H1 (cell line): ENCODE data around the gene ZNF597. TPM values are rescaled to one million over a fixed set of nuclear protein-coding genes. Genes with fewer than 3 reads are reported as not detected.

Source experiments
- CTCF ChIA-PET: fragments of 300-600 bp; sonication (Branson Sonifier 250); formaldehyde crosslinking; loops from one replicate; lab custom pipeline; 2021; ENCODE audit not compliant: partially characterized antibody; lab: Charles Lee
- POLR2A ChIA-PET: fragments of 300-600 bp; sonication (Branson Sonifier 250); formaldehyde crosslinking; loops from one replicate; lab custom pipeline; 2021; ENCODE audit warnings: inconsistent platforms; ENCODE audit not compliant: partially characterized antibody; lab: Charles Lee
- DNase-seq, 2 experiments: peaks; one replicate each; pipeline versions ENCODE4 v3.0.0 to v3.0.0-alpha.2; 2010 to 2022; ENCODE audit warnings: low spot score in 2 of 2, low read depth in 1 of 2, mixed read lengths in 1 of 2
- FAIRE-seq: peaks from 2 replicates; lab custom pipeline; 2011; peaks lifted over from hg19 to GRCh38; lab: Jason Lieb, UNC
- H2AFZ ChIP-seq: 2 replicates; pipeline ENCODE4 v1.8.1; 2012; ENCODE audit warnings: low read length, inconsistent platforms
- H2AK5ac ChIP-seq: 2 replicates; pipeline ENCODE4 v1.6.1; 2013; ENCODE audit warnings: low read depth, low read length
- H2BK120ac ChIP-seq: replicated peaks from 2 replicates; pipeline ENCODE3; 2013; ENCODE audit warnings: low read depth, low read length, inconsistent platforms
- H2BK12ac ChIP-seq: 2 replicates; pipeline ENCODE4 v1.6.1; 2013; ENCODE audit warnings: low read depth, low read length
- H2BK15ac ChIP-seq: 2 replicates; pipeline ENCODE4 v1.6.1; 2013; ENCODE audit warnings: low read length
- H2BK20ac ChIP-seq: 2 replicates; pipeline ENCODE4 v1.6.1; 2013; ENCODE audit warnings: low read length
- H2BK5ac ChIP-seq: 2 replicates; pipeline ENCODE4 v1.6.1; 2013; ENCODE audit warnings: low read depth, low read length
- H3K14ac ChIP-seq: 2 replicates; pipeline ENCODE4 v1.6.1; 2013; ENCODE audit warnings: inconsistent platforms; ENCODE audit not compliant: insufficient read length
- H3K18ac ChIP-seq: 2 replicates; pipeline ENCODE4 v1.6.1; 2013; ENCODE audit warnings: low read length; ENCODE audit errors: extremely low read depth
- H3K23ac ChIP-seq: 2 replicates; pipeline ENCODE4 v1.6.1; 2013; ENCODE audit warnings: inconsistent platforms; ENCODE audit not compliant: insufficient read length
- H3K23me2 ChIP-seq: 2 replicates; pipeline ENCODE4 v1.6.1; 2013; ENCODE audit warnings: low read depth, low read length
- H3K27ac ChIP-seq: 2 replicates; pipeline ENCODE4 v1.6.1; 2011; ENCODE audit warnings: low read depth, low read length, inconsistent platforms
- H3K27me3 ChIP-seq, 4 experiments: replicated peaks in 1 of 4; 1 replicate in 1 of 4; 2 replicates in 3 of 4; pipeline versions ENCODE4 v1.6.1 to v1.8.1; 2011 to 2013; ENCODE audit warnings: low read length in 3 of 4, mild to moderate bottlenecking in 3 of 4, inconsistent platforms in 2 of 4, mixed read lengths in 2 of 4, moderate library complexity in 1 of 4; ENCODE audit not compliant: control insufficient read depth in 3 of 4, insufficient read depth in 3 of 4; ENCODE audit errors: extremely low read depth in 1 of 4
- H3K36me3 ChIP-seq, 4 experiments: 2 replicates each; pipeline versions ENCODE4 v1.6.1 to v1.8.1; 2011 to 2013; ENCODE audit warnings: mild to moderate bottlenecking in 4 of 4, low read length in 3 of 4, moderate library complexity in 2 of 4, control low read depth in 1 of 4, inconsistent platforms in 1 of 4; ENCODE audit not compliant: insufficient read depth in 4 of 4, control insufficient read depth in 2 of 4
- H3K4ac ChIP-seq: replicated peaks from 2 replicates; pipeline ENCODE3; 2013; ENCODE audit warnings: low read length, low read depth, mixed read lengths, inconsistent platforms; ENCODE audit not compliant: insufficient read length
- H3K4me1 ChIP-seq, 4 experiments: replicated peaks in 1 of 4; 1 replicate in 1 of 4; 2 replicates in 3 of 4; pipeline versions ENCODE4 v1.6.1 to v1.8.1; 2011 to 2013; ENCODE audit warnings: low read length in 3 of 4, inconsistent platforms in 2 of 4, mixed read lengths in 1 of 4; ENCODE audit not compliant: insufficient read depth in 4 of 4, control insufficient read depth in 3 of 4
- H3K4me2 ChIP-seq, 2 experiments: 2 replicates each; pipeline versions ENCODE4 v1.6.1 to v1.8.1; 2011 to 2013; ENCODE audit warnings: low read depth in 2 of 2, low read length in 2 of 2, control low read depth in 1 of 2, inconsistent platforms in 1 of 2, mild to moderate bottlenecking in 1 of 2; ENCODE audit not compliant: insufficient read depth in 1 of 2
- H3K4me3 ChIP-seq, 4 experiments: fragments of 200-600, 300-600 bp in 1 of 4; sonication (generic), shearing (Covaris generic), sonication (Bioruptor Twin) in 1 of 4; 2 replicates each; pipeline versions ENCODE4 v1.5.1 to v1.8.1; 2011 to 2016; ENCODE audit warnings: low read length in 4 of 4, low read depth in 3 of 4, control low read depth in 2 of 4, inconsistent platforms in 2 of 4, mild to moderate bottlenecking in 2 of 4, mixed read lengths in 1 of 4, moderate library complexity in 1 of 4; ENCODE audit not compliant: insufficient read depth in 2 of 4; ENCODE audit errors: extremely low read depth in 1 of 4
- H3K56ac ChIP-seq: replicated peaks from 2 replicates; pipeline ENCODE3; 2013; ENCODE audit warnings: low read depth, mild to moderate bottlenecking, mixed read lengths, low read length, inconsistent platforms; ENCODE audit not compliant: insufficient read length
- H3K79me1 ChIP-seq: 2 replicates; pipeline ENCODE4 v1.6.1; 2013; ENCODE audit warnings: low read depth, low read length, control low read depth
- H3K79me2 ChIP-seq, 2 experiments: 2 replicates each; pipeline versions ENCODE4 v1.6.1 to v1.8.1; 2012 to 2013; ENCODE audit warnings: low read length in 2 of 2, mild to moderate bottlenecking in 2 of 2, inconsistent platforms in 1 of 2; ENCODE audit not compliant: insufficient read depth in 2 of 2, control insufficient read depth in 1 of 2
- H3K9ac ChIP-seq, 4 experiments: replicated peaks in 1 of 4; 1 replicate in 1 of 4; 2 replicates in 3 of 4; pipeline versions ENCODE4 v1.6.1 to v1.8.1; 2011 to 2013; ENCODE audit warnings: low read depth in 3 of 4, low read length in 3 of 4, control low read depth in 2 of 4, mild to moderate bottlenecking in 2 of 4, moderate library complexity in 2 of 4, inconsistent platforms in 1 of 4; ENCODE audit errors: extremely low read depth in 1 of 4
- H3K9me3 ChIP-seq, 2 experiments: 2 replicates each; pipeline versions ENCODE4 v1.6.1 to v1.8.1; 2012 to 2013; ENCODE audit warnings: mild to moderate bottlenecking in 2 of 2, moderate library complexity in 2 of 2, control low read depth in 1 of 2, inconsistent platforms in 1 of 2, low read depth in 1 of 2, low read length in 1 of 2, mixed read lengths in 1 of 2; ENCODE audit not compliant: insufficient read depth in 2 of 2
- H4K20me1 ChIP-seq, 2 experiments: replicated peaks in 1 of 2; 2 replicates each; pipeline versions ENCODE3 to v1.8.1; 2011 to 2013; ENCODE audit warnings: inconsistent platforms in 2 of 2, low read length in 2 of 2, mild to moderate bottlenecking in 1 of 2; ENCODE audit not compliant: insufficient read depth in 2 of 2, control insufficient read depth in 1 of 2
- H4K5ac ChIP-seq: 2 replicates; pipeline ENCODE4 v1.6.1; 2013; ENCODE audit warnings: low read length, low read depth, mixed read lengths, inconsistent platforms; ENCODE audit not compliant: insufficient read length
- H4K8ac ChIP-seq: 2 replicates; pipeline ENCODE4 v1.8.0; 2013; ENCODE audit warnings: mild to moderate bottlenecking, moderate library complexity, low read length, inconsistent platforms; ENCODE audit not compliant: insufficient read depth; ENCODE audit errors: extremely low read depth
- H4K91ac ChIP-seq: replicated peaks from 2 replicates; pipeline ENCODE3; 2013; ENCODE audit warnings: low read length, mixed read lengths, inconsistent platforms; ENCODE audit not compliant: insufficient read length
- BCL11A ChIP-seq, 2 experiments: IDR thresholded peaks; one replicate each; pipeline ENCODE4 v1.6.1; 2011; ENCODE audit warnings: low read depth in 2 of 2, low read length in 2 of 2, mild to moderate bottlenecking in 2 of 2
- BRCA1 ChIP-seq: IDR thresholded peaks from 2 replicates; pipeline ENCODE4 v1.6.1; 2012; ENCODE audit warnings: low read depth, low read length, improper control_type of control experiment
- CBX8 ChIP-seq: fragments of 300-800, 300-1000 bp; sonication (generic); IDR thresholded peaks from 2 replicates; pipeline ENCODE4 v1.7.1; 2016; ENCODE audit warnings: low read depth, low read length, borderline replicate concordance
- EGR1 ChIP-seq: IDR thresholded peaks from 2 replicates; pipeline ENCODE4 v1.6.1; 2011; ENCODE audit warnings: low read depth, low read length, borderline replicate concordance
- EZH2 ChIP-seq: fragments of 200-600 bp; sonication (generic); IDR thresholded peaks from 2 replicates; pipeline ENCODE4 v1.7.1; 2012; ENCODE audit warnings: low read depth, mild to moderate bottlenecking, moderate library complexity, low read length, inconsistent platforms; ENCODE audit not compliant: severe bottlenecking
- GABPA ChIP-seq: IDR thresholded peaks from 2 replicates; pipeline ENCODE4 v1.6.1; 2011; ENCODE audit warnings: mild to moderate bottlenecking, low read length, moderate library complexity, borderline replicate concordance; ENCODE audit not compliant: insufficient read depth
- KDM1A ChIP-seq: fragments of 200-600, 300-600 bp; sonication (generic); IDR thresholded peaks from 2 replicates; pipeline ENCODE4 v1.7.1; 2016; ENCODE audit warnings: mild to moderate bottlenecking, low read length, borderline replicate concordance
- SP1 ChIP-seq: IDR thresholded peaks from 2 replicates; pipeline ENCODE4 v1.6.1; 2011; ENCODE audit warnings: low read depth, low read length
- SP4 ChIP-seq: IDR thresholded peaks from 2 replicates; pipeline ENCODE4 v1.6.1; 2012; ENCODE audit warnings: low read length, inconsistent platforms
- TAF7 ChIP-seq: optimal IDR thresholded peaks from 2 replicates; pipeline ENCODE3; 2011; ENCODE audit warnings: low read depth, mild to moderate bottlenecking, inconsistent platforms, low read length, moderate library complexity, borderline replicate concordance
- WGBS, 2 experiments: shearing (Covaris generic) in 1 of 2; methylation state at CpG; one replicate each; pipeline versions ENCODE4 v1.1.6 to v1.1.7; 2013 to 2015; ENCODE audit warnings: low lambda C conversion rate in 2 of 2, mixed read lengths in 2 of 2, inconsistent platforms in 1 of 2, low coverage in 1 of 2, missing lambda C conversion rate in 1 of 2; ENCODE audit not compliant: insufficient replicate concordance in 2 of 2, insufficient coverage in 1 of 2, insufficient read length in 1 of 2; ENCODE audit errors: extremely low coverage in 1 of 2, missing lambda C conversion rate in 1 of 2; 5-methylcytosine and 5-hydroxymethylcytosine counted together
- polyA plus RNA-seq, 7 experiments: library from polyadenylated mRNA; depleted of rRNA in 3 of 7; stranded (reverse) in 5 of 7; unstranded in 2 of 7; fragments of >200 nt in 5 of 7; fragments of 200-250 nt in 2 of 7; gene quantifications; 1 replicate in 5 of 7; 2 replicates in 1 of 7; 4 replicates in 1 of 7; pipeline versions ENCODE4 v1.2.1 to v1.2.3, GENCODE V29; 2011 to 2013; ENCODE audit warnings: missing spikeins in 2 of 7, mixed read lengths in 2 of 7
- total RNA-seq: library from RNA; stranded (reverse); fragmentation: NEBNext Ultra II Directional; extraction: Animal tissue kit (Norgen Biotek cat#: 25700); gene quantifications from 2 replicates; pipeline ENCODE4 v1.2.1, GENCODE V29; 2021

Gene ZNF597
- total and polyA plus RNA-seq, 2 of the 8 experiments (the other 6 are each of a cell fraction or from before 2014, with no cell fraction given): 0.68 to 2.6 TPM

DNA sequence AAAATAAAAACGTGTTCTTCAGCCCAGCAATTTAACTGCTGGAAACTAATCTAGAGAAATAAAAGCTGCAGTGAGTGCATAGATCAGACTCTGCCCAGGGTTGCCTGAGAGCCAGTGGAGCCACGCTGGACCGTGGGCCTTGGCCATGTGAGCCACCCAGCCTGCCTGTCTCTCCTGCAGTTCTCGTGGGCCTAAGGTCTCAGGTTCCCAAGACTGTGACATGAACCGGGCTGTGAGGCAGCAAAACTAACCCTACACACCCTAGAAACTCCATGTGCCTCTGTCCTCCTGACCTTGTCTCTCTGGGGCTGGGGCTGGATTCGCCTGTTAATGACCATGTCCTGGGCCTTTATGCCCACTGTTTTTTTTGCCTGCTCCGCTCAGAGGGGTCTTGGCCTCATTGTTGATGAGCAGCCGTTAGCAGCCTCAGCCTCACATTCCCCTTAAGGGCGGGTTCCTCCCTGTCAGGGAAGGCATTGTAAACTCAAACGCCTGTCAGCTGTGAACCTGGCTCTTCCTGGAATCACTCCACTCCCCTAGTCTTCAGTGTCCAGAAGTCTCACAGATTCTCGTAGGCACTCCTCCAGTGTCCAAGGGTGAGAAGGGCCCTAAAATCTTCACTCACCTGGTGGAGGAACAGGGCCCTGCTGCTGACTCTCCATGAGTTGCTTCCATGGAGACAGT, 35.1 kb upstream of the ZNF597 start:
- H3K56ac ChIP-seq: no peak overlapping the region

More for the DNA sequence above, 35.1 kb upstream of the ZNF597 start:
- CTCF ChIA-PET: interaction anchor here (1.0 to 2.0 kb wide), 2 partner anchors 8 to 12 kb away, joined by 3 to 4 read pairs; no protein-coding TSS in a partner anchor
- Histone ChIP-seq H2BK15ac (no peak overlapping the region), H3K36me3 (peaks cover 2 to 14% (median 10%) of the 10 kb centered on the region in 4 experiments; a peak in 4 of 8 replicates), H3K4ac (no peak overlapping the region), H4K5ac (no peak overlapping the region), H3K4me2 (no peak overlapping the region), H2BK20ac (no peak overlapping the region), H3K23me2 (no peaks in the 10 kb centered on the region), H3K4me1 (peaks cover 0 to 9% (median 2%) of the 10 kb centered on the region in 4 experiments; a peak in 3 of 7 replicates), H2AFZ (no peak overlapping the region), H2BK5ac (peak overlapping the region; percentile 55; the same call in 1 of the 2 replicates), H3K9me3 (no peaks in the 10 kb centered on the region), H3K27ac (no peak overlapping the region), H3K23ac (no peak overlapping the region), H3K79me1 (peaks cover 3% of the 10 kb centered on the region; the same call in 1 of the 2 replicates), H4K8ac (no peak overlapping the region), H3K79me2 (peaks cover 0 to 34% of the 10 kb centered on the region in 2 experiments; a peak in 2 of 4 replicates), H4K91ac (no peak overlapping the region), H3K14ac (no peak overlapping the region), H3K4me3 (no peak overlapping the region), H2BK120ac (no peak overlapping the region), H3K27me3 (no peaks in the 10 kb centered on the region), H3K18ac (no peak overlapping the region), H3K9ac (no peak overlapping the region), H2AK5ac (no peak overlapping the region), H2BK12ac (no peak overlapping the region), H4K20me1 (peaks cover 6 to 13% of the 10 kb centered on the region in 2 experiments)
- FAIRE-seq (no peak), DNase-seq (no peak)
- TF ChIP-seq BRCA1 (no peak), KDM1A (no peak), SP1 (no peak), BCL11A (IDR thresholded peaks at IDR 0.05; ENCODE audit: low read depth in 2 of 2, low read length in 2 of 2) (no peak), GABPA (no peak), TAF7 (no peak), CBX8 (no peak), EGR1 (no peak), EZH2 (no peak), SP4 (no peak)
- POLR2A ChIA-PET: no interaction called here
- WGBS, 2 experiments: 84% methylated on average over 11 of the region's 11 CpGs; no CpG with 5 or more reads in 1 of the 2 experiments
